HepG2 (cell line): Measurements from ENCODE around the gene CSF3R. TPM values are rescaled to one million over a fixed set of nuclear protein-coding genes. Genes with fewer than 3 reads are reported as not detected.

Experiments
- AKNA ChIP-seq: sonication (generic); formaldehyde crosslinking; IDR thresholded peaks from 2 replicates; pipeline ENCODE4 v1.4.0; 2020; ENCODE audit warnings: missing genetic modification reagents, borderline replicate concordance
- BHLHE40 ChIP-seq: IDR thresholded peaks from 2 replicates; pipeline ENCODE4 v1.6.1; 2011; ENCODE audit warnings: low read length, improper control_type of control experiment
- CERS6 ChIP-seq: sonication (generic); formaldehyde crosslinking; IDR thresholded peaks from 2 replicates; pipeline ENCODE4 v1.5.0; 2020; ENCODE audit warnings: missing genetic modification reagents
- CHD2 ChIP-seq: IDR thresholded peaks from 2 replicates; pipeline ENCODE4 v1.6.1; 2011; ENCODE audit warnings: low read depth, low read length, improper control_type of control experiment
- GRHL1 ChIP-seq: sonication (generic); formaldehyde crosslinking; conservative IDR thresholded peaks from 2 replicates; pipeline ENCODE4 v1.8.0; 2022; ENCODE audit warnings: missing genetic modification reagents
- HDAC1 ChIP-seq: sonication (generic); formaldehyde crosslinking; IDR thresholded peaks from 2 replicates; pipeline ENCODE4 v1.5.1; 2020; ENCODE audit warnings: mild to moderate bottlenecking, missing genetic modification reagents
- JARID2 ChIP-seq: sonication (generic); formaldehyde crosslinking; IDR thresholded peaks from 2 replicates; pipeline ENCODE4 v1.8.1; 2023; ENCODE audit warnings: missing genetic modification reagents, inconsistent platforms; ENCODE audit not compliant: insufficient replicate concordance
- NRL ChIP-seq: sonication (generic); formaldehyde crosslinking; IDR thresholded peaks from 2 replicates; pipeline ENCODE4 v1.5.0; 2020; ENCODE audit warnings: missing genetic modification reagents, mild to moderate bottlenecking, moderate library complexity, borderline replicate concordance
- XBP1 ChIP-seq: sonication (generic); formaldehyde crosslinking; IDR thresholded peaks from 2 replicates; pipeline ENCODE4 v1.5.0; 2020; ENCODE audit warnings: missing genetic modification reagents
- ZC3H4 ChIP-seq: sonication (generic); formaldehyde crosslinking; IDR thresholded peaks from 2 replicates; pipeline ENCODE4 v1.4.0; 2020; ENCODE audit warnings: missing genetic modification reagents, borderline replicate concordance
- ZFP36 ChIP-seq: fragments of 150-350 bp; IDR thresholded peaks from 2 replicates; pipeline ENCODE4 v1.6.1; 2018; ENCODE audit warnings: borderline replicate concordance, low read length, low read depth; ENCODE audit not compliant: partially characterized antibody
- ZNF251 ChIP-seq: sonication (generic); formaldehyde crosslinking; IDR thresholded peaks from 2 replicates; pipeline ENCODE4 v1.9.0; 2021; ENCODE audit warnings: mild to moderate bottlenecking, missing genetic modification reagents
- ZNF33B ChIP-seq: sonication (generic); formaldehyde crosslinking; IDR thresholded peaks from 2 replicates; pipeline ENCODE4 v1.5.1; 2020; ENCODE audit warnings: mild to moderate bottlenecking, missing genetic modification reagents
- ZNF414 ChIP-seq: sonication (generic); formaldehyde crosslinking; IDR thresholded peaks from 2 replicates; pipeline ENCODE4 v1.5.0; 2020; ENCODE audit warnings: missing genetic modification reagents
- ZNF432 ChIP-seq: sonication (generic); formaldehyde crosslinking; IDR thresholded peaks from 2 replicates; pipeline ENCODE4 v1.5.0; 2020; ENCODE audit warnings: missing genetic modification reagents, mild to moderate bottlenecking, borderline replicate concordance
- ZNF460 ChIP-seq: sonication (generic); formaldehyde crosslinking; IDR thresholded peaks from 2 replicates; pipeline ENCODE4 v1.5.1; 2020; ENCODE audit warnings: missing genetic modification reagents, mild to moderate bottlenecking, borderline replicate concordance
- ZNF547 ChIP-seq: sonication (generic); formaldehyde crosslinking; IDR thresholded peaks from 2 replicates; pipeline ENCODE4 v1.5.1; 2020; ENCODE audit warnings: mild to moderate bottlenecking, missing genetic modification reagents
- ZNF773 ChIP-seq: sonication (generic); formaldehyde crosslinking; IDR thresholded peaks from 2 replicates; pipeline ENCODE4 v1.4.0; 2020; ENCODE audit warnings: missing genetic modification reagents, borderline replicate concordance
- polyA plus RNA-seq, 8 experiments: library from polyadenylated mRNA; depleted of rRNA in 3 of 8; stranded (reverse) in 7 of 8; unstranded in 1 of 8; fragments of >200 nt; fragmentation: Illumina TruSeq in 4 of 8; extraction: Trizol in 4 of 8; gene quantifications; 2 replicates each; pipeline versions ENCODE4 v1.2.1 to v1.2.3, GENCODE V29; 2011 to 2016; ENCODE audit warnings: low read depth in 4 of 8, missing spikeins in 1 of 8, mixed read lengths in 1 of 8; ENCODE audit not compliant: insufficient read depth in 1 of 8
- total RNA-seq, 5 experiments: library from RNA; depleted of rRNA; stranded (reverse); fragments of >200 nt; fragmentation: Illumina TruSeq; extraction: Trizol; gene quantifications; 2 replicates each; pipeline ENCODE4 v1.2.3, GENCODE V29; 2016; ENCODE audit warnings: low read depth in 1 of 5

CSF3R gene
- total and polyA plus RNA-seq, 2 of the 13 experiments (the other 11 are each of a cell fraction or from before 2014, with no cell fraction given), result 11.9 to 28.8 TPM

- peak; percentile 98 for TF ChIP-seq BHLHE40
- TF ChIP-seq NRL (CRISPR knock-in tag), result peak; percentile 46; the same call in 1 of the 2 replicates
- no peak for TF ChIP-seq ZFP36
- TF ChIP-seq HDAC1 (CRISPR knock-in tag), result peak; percentile 96
- peak; percentile 52; the same call in 1 of the 2 replicates for TF ChIP-seq AKNA (CRISPR knock-in tag)
- TF ChIP-seq ZNF773, result 0 out of 2 replicates have a peak, but pooled peaks have one; percentile 23
- peak; percentile 90; the same call in 1 of the 2 replicates for TF ChIP-seq ZNF414 (CRISPR knock-in tag)
- TF ChIP-seq ZC3H4 (CRISPR knock-in tag), result no peak
- TF ChIP-seq ZNF460 (CRISPR knock-in tag), result no peak; the same call in 1 of the 2 replicates
- TF ChIP-seq JARID2 (CRISPR knock-in tag), result peak; percentile 76
- no peak; the same call in 1 of the 2 replicates for TF ChIP-seq GRHL1 (CRISPR knock-in tag)
- TF ChIP-seq XBP1, result 0 out of 2 replicates have a peak, but pooled peaks have one; percentile 18
- peak; percentile 41; the same call in 1 of the 2 replicates for TF ChIP-seq ZNF547 (CRISPR knock-in tag)
- TF ChIP-seq ZNF432 (CRISPR knock-in tag), result no peak
- no peak for TF ChIP-seq ZNF251 (CRISPR knock-in tag)
- peak; percentile 25; the same call in 1 of the 2 replicates for TF ChIP-seq CERS6 (CRISPR knock-in tag)
- TF ChIP-seq CHD2, result peak; percentile 40; the same call in 1 of the 2 replicates
- peak; percentile 89; the same call in 1 of the 2 replicates for TF ChIP-seq ZNF33B (CRISPR knock-in tag)
Observed at GRCh38 chr1:36463803-36464604, 18.7 kb downstream of the CSF3R start, which contains the start of gene MRPS15 (continued).
